G401 (cell line): ENCODE measurements around the gene NMBR. TPM values are rescaled to one million over a fixed set of nuclear protein-coding genes. Genes with fewer than 3 reads are reported as not detected.
"Not testable (repeated sequence)": the region's sequence is repeated elsewhere in the genome, so short reads cannot be mapped to it uniquely, and the experiment has no call there.

ENCODE experiments used
- DNase-seq: peaks from one replicate; pipeline ENCODE4 v3.0.0-alpha.2; 2015; ENCODE audit warnings: low spot score
- in situ Hi-C: cut with HindIII; loops from 2 replicates; pipeline ENCODE4 v1.10.0; 2016; ENCODE audit warnings: low sequenced_read_pairs, mixed read lengths
- total RNA-seq: library from RNA; depleted of rRNA; stranded (reverse); fragments of >200 nt; shearing (Covaris generic); gene quantifications from 2 replicates; pipeline ENCODE4 v1.2.3, GENCODE V29; 2014

NMBR gene
- total RNA-seq, 1 experiment from 2014 or later = not detected

GRCh38 chr6:142075516-142076101 is 71.3 kb downstream of the NMBR start:
- in situ Hi-C loops = no loop called here

GRCh38 chr6:142074516-142074915 is 72.4 kb downstream of the NMBR start:
- in situ Hi-C loops = no loop called here

More at GRCh38 chr6:142075516-142076101, 71.3 kb downstream of the NMBR start:
- DNase-seq = no peak

GRCh38 chr6:142071981-142072380 is 74.9 kb downstream of the NMBR start:
- no peak for DNase-seq
- in situ Hi-C loops = no loop called here

More at GRCh38 chr6:142074516-142074915, 72.4 kb downstream of the NMBR start:
- DNase-seq = no peak

DNA sequence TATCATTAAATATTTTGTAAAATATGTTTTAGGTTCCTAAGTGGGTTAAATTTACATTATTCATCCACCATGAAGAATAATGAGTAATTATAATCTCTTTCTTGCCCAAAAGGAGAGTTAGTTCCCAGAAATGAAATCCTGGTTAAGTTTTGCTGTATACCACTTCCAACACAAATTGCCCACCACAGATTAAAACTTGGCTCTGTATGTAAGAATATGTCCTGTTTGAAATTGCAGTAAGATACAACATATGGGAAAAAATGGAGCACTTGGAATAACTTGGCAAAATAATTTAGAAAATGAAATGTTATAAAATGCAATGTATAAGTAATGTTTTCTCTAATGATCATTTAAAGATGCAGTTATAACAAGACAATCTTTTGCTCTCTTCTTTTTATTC is 78.5 kb downstream of the NMBR start:
- in situ Hi-C loops = no loop called here
- DNase-seq = no peak

GRCh38 chr6:142062861-142063260 is 84.1 kb downstream of the NMBR start:
- DNase-seq, in situ Hi-C loops: not testable (repeated sequence)

DNA sequence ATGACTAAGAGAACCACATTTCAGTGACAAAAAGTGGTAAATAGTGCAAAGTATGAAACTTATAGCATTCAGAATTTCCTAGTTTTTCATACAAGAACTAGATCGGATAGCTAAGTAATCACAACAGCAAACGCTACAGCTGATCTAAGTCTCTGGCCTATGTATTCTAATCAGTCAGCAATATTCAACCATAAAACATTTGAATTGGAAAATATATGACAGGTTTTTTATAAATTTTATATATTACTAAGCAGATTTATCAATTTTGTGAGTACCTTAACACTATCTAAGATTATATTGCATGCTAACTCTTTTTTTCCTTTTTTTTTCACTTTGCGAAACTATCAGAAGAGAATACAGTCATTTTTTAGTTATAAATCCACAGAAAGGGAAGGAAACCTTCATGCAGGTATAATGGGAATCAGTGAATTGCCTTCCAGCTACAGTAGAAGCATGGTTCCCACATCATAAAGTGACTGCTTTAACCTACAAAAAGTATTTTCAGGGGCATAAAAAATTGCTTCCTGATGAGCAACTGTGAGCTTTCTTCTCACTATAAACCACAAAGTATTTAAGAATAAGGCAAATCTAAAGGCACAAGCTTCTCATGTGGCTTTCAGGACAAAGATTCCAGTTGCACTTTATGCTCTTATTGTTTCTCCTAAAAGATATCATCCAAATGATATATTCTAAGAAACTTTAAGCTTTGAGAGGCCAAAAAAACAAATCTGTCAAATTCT is 88.2 kb downstream of the NMBR start:
- no peak for DNase-seq
- in situ Hi-C loops = no loop called here

- no peak for DNase-seq
- in situ Hi-C loops = no loop called here
These were observed 91.7 kb downstream of the NMBR start for GRCh38 chr6:142055219-142055618.

DNA sequence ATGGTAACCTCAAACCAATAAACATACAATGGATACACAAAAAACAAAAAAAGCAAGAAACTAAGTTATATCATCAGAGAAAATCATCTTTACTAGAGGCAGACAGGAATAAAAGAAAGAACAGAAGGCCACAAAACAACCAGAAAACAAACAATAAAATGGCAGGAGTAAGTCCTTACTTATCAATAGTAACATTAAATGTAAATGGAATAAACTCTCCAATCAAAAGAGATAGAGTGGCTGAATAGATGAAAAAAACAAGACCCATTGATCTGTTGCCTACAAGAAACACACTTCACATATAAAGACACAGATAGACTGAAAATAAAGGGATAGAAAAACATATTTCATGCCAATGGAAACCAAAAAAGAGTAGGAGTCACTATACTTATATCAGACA is 95.5 kb downstream of the NMBR start:
- DNase-seq = no peak
- in situ Hi-C loops = no loop called here

DNA sequence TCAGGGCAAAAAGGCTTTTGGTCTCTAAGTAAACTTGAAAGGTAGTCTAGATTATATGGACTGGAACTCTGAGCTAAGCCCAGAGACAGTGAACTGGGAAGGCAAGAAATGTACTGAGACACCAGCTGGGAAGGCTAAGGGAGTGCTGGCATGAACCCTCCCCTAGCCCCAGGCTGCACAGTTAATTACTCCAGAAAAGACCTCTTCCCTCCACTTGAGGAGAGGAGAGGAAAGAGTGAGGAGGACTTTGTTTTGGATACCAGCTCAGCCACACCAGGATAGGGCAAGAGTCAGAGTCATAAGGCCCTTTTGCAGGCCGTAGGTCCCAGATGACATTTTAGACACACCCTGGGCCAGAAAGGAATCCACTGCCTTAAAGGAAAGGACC is 98.3 kb downstream of the NMBR start:
- in situ Hi-C loops = no loop called here
- DNase-seq = no peak

GRCh38 chr6:142047934-142048592 is 98.9 kb downstream of the NMBR start:
- no peak for DNase-seq
- in situ Hi-C loops = no loop called here

GRCh38 chr6:142045380-142046278 is 101.3 kb downstream of the NMBR start:
- DNase-seq = no peak
- in situ Hi-C loops = no loop called here

GRCh38 chr6:142035890-142036289 is 111.0 kb downstream of the NMBR start:
- no peak for DNase-seq
- in situ Hi-C loops = no loop called here

GRCh38 chr6:142031035-142031434 is 115.9 kb downstream of the NMBR start:
- in situ Hi-C loops = no loop called here
- no peak for DNase-seq

DNA sequence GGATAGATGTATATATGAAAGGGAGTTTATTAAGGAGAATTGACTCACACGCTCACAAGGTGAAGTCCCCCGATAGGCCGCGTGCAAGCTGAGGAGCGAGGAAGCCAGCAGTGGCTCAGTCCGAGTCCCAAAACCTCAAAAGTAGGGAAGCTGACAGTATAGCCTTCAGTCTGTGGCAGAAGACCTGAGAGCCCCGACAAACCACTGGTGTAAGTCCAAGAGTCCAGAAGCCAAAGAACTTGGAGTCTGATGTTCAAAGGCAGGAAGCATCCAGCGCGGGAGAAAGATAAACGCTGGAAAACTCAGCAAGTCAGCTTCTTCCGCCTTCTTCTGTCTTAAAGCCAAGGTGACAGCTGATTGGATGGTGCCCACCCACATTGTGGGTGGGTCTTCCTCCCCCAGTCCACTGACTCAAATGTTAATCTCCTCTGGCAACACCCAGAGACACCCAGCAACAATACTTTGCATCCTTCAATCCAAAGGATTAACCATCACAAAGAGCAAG is 116.8 kb downstream of the NMBR start:
- in situ Hi-C loops = no loop called here
- DNase-seq = no peak

- DNase-seq = no peak
- in situ Hi-C loops = no loop called here
These were observed 118.4 kb downstream of the NMBR start for GRCh38 chr6:142028527-142028926.

GRCh38 chr6:142027804-142028203 is 119.1 kb downstream of the NMBR start:
- in situ Hi-C loops, DNase-seq: not testable (repeated sequence)

- in situ Hi-C loops = no loop called here
- DNase-seq = no peak
These were observed 119.8 kb downstream of the NMBR start for GRCh38 chr6:142027074-142027473.

DNA sequence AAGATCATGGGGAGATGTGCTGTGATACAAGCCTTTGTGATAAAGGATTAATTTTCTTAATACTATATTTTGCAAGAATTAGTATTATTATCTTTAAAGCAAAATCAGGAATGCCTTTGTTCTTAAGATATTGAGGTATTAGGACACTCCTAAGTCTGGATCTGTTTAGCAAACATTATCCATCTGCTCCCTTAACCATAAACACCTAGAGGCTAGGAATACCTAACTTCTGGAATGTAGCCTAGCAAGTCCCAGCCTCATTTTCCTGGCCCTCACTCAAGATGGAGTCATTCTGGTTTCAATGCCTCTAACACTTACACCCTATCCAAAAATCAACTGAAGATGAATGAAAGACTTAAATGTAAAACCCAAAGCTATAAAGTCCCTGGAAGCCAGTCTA is 120.5 kb downstream of the NMBR start:
- no peak for DNase-seq
- in situ Hi-C loops = no loop called here
